Thoracic aorta (tissue), 2 donors: Measurements from ENCODE around the gene KIF6. TPM values are rescaled to one million over a fixed set of nuclear protein-coding genes. Genes with fewer than 3 reads are reported as not detected.

ENCODE experiments used
- ATAC-seq: fragments of 150-250 bp; one replicate; pipeline ENCODE4 v1.8.0; 2017; ENCODE audit warnings: low read depth; ENCODE audit not compliant: insufficient number of reproducible peaks, low FRiP score
- DNase-seq: peaks from one replicate; pipeline ENCODE4 v3.0.0-alpha.2; 2020; ENCODE audit warnings: low spot score
- H3K27ac ChIP-seq, 2 donors: fragments of 200-600 bp; sonication (generic); 1 replicate in 1 of 2; 2 replicates in 1 of 2; pipeline ENCODE4 v1.5.1; 2016; ENCODE audit warnings: mild to moderate bottlenecking in 2 of 2, moderate library complexity in 2 of 2
- H3K27me3 ChIP-seq: fragments of 200-600 bp; sonication (generic); replicated peaks from 2 replicates; pipeline ENCODE4 v1.6.0; 2016; ENCODE audit warnings: mild to moderate bottlenecking; ENCODE audit not compliant: insufficient read depth
- H3K36me3 ChIP-seq: fragments of 200-600 bp; sonication (generic); one replicate; pipeline ENCODE4 v1.5.1; 2016
- H3K4me1 ChIP-seq, 2 donors: fragments of 200-600 bp; sonication (generic); 1 replicate in 1 of 2; 2 replicates in 1 of 2; pipeline versions ENCODE4 v1.5.1 to v1.6.0; 2016; ENCODE audit warnings: low read depth in 2 of 2, mild to moderate bottlenecking in 1 of 2; ENCODE audit not compliant: control insufficient read depth in 1 of 2
- H3K4me3 ChIP-seq: fragments of 200-600 bp; sonication (generic); 2 replicates; pipeline ENCODE4 v1.5.1; 2016; ENCODE audit warnings: mild to moderate bottlenecking
- H3K9me3 ChIP-seq: fragments of 200-600 bp; sonication (generic); 2 replicates; pipeline ENCODE4 v1.5.1; 2016
- total RNA-seq, 2 donors: library from RNA; depleted of rRNA; stranded (reverse); fragments of >200 nt; gene quantifications; one replicate each; pipeline versions ENCODE4 v1.1.0 to v1.2.3, GENCODE V29; 2016
- TF ChIP-seq, protein P1 (sequence below): fragments of 200-600 bp; sonication (generic); IDR thresholded peaks from one replicate; pipeline ENCODE4 v1.5.1; 2019; ENCODE audit warnings: antibody characterized with exemption

KIF6 gene
- total RNA-seq, 2 donors from 2014 or later, result not detected

DNA sequence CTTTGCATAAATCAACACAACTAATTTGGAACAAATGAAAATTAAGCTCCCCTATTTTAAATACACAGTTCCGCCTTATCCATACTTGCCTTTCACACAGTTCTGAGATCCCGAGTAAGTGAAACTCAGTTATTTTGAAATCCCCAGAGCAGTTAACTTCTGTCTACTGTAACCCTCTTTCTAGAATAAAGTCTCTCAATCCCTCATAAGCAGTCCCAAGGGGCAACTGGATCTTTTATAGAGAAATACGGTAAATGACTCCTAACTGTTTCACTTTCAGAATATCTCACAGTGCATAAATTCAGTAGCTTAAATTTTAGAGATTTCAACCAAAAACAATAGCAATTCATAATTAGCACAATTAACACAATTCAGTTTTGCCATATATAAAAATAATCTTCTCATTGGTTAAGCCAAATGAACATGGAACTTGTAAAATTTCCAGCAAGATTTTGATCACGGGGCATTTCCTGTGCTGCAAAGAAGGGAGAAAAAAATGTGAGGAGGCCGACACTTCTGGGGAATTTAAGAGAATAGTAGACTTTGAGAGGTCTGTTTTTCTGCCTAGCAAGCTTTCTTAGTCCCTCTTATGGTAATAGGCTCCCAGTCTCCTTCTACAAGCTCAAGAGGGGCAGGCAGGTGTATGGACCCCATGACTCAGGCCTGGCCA, 78.3 kb downstream of the KIF6 start:
- ATAC-seq (no peak), DNase-seq (no peak)
- Histone ChIP-seq H3K4me1 (no peaks in the 10 kb centered on the region), H3K9me3 (no peaks in the 10 kb centered on the region), H3K36me3 (no peaks in the 10 kb centered on the region), H3K27me3 (no peaks in the 10 kb centered on the region), H3K27ac (no peak overlapping the region), H3K4me3 (no peak overlapping the region)
- TF ChIP-seq, protein P1, sequence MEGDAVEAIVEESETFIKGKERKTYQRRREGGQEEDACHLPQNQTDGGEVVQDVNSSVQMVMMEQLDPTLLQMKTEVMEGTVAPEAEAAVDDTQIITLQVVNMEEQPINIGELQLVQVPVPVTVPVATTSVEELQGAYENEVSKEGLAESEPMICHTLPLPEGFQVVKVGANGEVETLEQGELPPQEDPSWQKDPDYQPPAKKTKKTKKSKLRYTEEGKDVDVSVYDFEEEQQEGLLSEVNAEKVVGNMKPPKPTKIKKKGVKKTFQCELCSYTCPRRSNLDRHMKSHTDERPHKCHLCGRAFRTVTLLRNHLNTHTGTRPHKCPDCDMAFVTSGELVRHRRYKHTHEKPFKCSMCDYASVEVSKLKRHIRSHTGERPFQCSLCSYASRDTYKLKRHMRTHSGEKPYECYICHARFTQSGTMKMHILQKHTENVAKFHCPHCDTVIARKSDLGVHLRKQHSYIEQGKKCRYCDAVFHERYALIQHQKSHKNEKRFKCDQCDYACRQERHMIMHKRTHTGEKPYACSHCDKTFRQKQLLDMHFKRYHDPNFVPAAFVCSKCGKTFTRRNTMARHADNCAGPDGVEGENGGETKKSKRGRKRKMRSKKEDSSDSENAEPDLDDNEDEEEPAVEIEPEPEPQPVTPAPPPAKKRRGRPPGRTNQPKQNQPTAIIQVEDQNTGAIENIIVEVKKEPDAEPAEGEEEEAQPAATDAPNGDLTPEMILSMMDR, result no peak

GRCh38 chr6:39642270-39642669, 82.9 kb downstream of the KIF6 start:
- ATAC-seq (no peak), DNase-seq (no peak)
- no peaks in the 10 kb centered on the region for H3K9me3 ChIP-seq
- no peaks in the 10 kb centered on the region for H3K4me1 ChIP-seq
- no peak overlapping the region for H3K4me3 ChIP-seq
- H3K27ac ChIP-seq, result no peak overlapping the region
- no peaks in the 10 kb centered on the region for H3K36me3 ChIP-seq
- no peaks in the 10 kb centered on the region for H3K27me3 ChIP-seq
- TF ChIP-seq, protein P1, result no peak

- no peaks in the 10 kb centered on the region for H3K27me3 ChIP-seq
- ATAC-seq (no peak), DNase-seq (no peak)
- H3K9me3 ChIP-seq, result no peaks in the 10 kb centered on the region
- TF ChIP-seq, protein P1, result no peak
- H3K36me3 ChIP-seq, result no peaks in the 10 kb centered on the region
- H3K27ac ChIP-seq, result no peak overlapping the region
- no peaks in the 10 kb centered on the region for H3K4me1 ChIP-seq
- H3K4me3 ChIP-seq, result no peak overlapping the region
These were observed 86.9 kb downstream of the KIF6 start for GRCh38 chr6:39638126-39638822.

DNA sequence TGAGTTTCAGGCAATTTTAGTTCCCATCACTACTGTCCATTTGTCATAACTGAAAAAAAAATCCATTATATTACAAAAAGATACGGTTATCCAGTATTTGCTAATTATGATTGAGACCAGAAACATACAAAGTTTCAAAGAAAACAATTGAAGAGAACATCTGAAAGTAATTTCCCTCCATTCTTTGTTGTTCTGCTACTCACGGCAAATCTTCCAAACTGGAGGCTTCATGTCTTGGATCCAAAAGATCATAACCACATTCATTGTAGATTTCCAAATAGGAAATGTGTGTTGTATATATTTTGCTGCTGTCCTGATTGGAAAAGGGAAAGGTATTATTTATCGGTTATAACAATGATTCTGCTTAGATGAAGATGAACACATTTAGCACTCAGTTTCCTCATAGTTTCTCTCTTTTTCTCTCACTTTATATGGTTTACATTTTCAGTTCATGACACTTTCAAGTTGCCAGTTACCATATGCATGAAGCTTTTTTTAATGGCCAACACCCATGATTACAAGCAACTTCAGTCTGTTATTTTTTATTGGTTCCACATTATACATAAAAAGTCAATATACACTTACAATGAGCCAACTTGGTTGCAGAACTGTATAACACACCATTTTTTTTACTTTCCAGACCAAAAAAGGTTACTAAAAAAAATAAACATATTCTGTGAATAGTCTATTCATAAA, 90.4 kb downstream of the KIF6 start:
- Histone ChIP-seq H3K4me1 (no peaks in the 10 kb centered on the region), H3K9me3 (no peaks in the 10 kb centered on the region), H3K4me3 (no peak overlapping the region), H3K27ac (no peak overlapping the region), H3K36me3 (no peaks in the 10 kb centered on the region), H3K27me3 (no peaks in the 10 kb centered on the region)
- ATAC-seq (no peak), DNase-seq (no peak)
- TF ChIP-seq, protein P1, result no peak

- TF ChIP-seq, protein P1, result no peak
- H3K4me3 ChIP-seq, result no peak overlapping the region
- DNase-seq, result no peak
- H3K4me1 ChIP-seq, result no peaks in the 10 kb centered on the region
- H3K36me3 ChIP-seq, result no peaks in the 10 kb centered on the region
- ATAC-seq, result no peak
- no peak overlapping the region for H3K27ac ChIP-seq
- no peaks in the 10 kb centered on the region for H3K9me3 ChIP-seq
- no peaks in the 10 kb centered on the region for H3K27me3 ChIP-seq
These were observed 100.0 kb downstream of the KIF6 start for GRCh38 chr6:39625209-39625608.
